Stomach (tissue), 4 donors: Measurements from ENCODE around the gene SRF.

Source experiments
- EP300 ChIP-seq: sonication (generic); formaldehyde crosslinking; IDR thresholded peaks from one replicate; pipeline ENCODE4 v1.6.1; 2017; ENCODE audit warnings: antibody characterized with exemption
- POLR2AphosphoS5 ChIP-seq, 3 donors: sonication (generic); formaldehyde crosslinking; IDR thresholded peaks; one replicate each; pipeline ENCODE4 v1.6.1; 2016; ENCODE audit warnings: antibody characterized with exemption in 3 of 3
- TF ChIP-seq, protein P1 (sequence below), 7 experiments: fragments of 450-650 bp in 4 of 7; fragments of 200-600 bp in 3 of 7; sonication (generic) in 3 of 7; IDR thresholded peaks; one replicate each; pipeline ENCODE4 v1.5.1; 2016 to 2019; ENCODE audit warnings: antibody characterized with exemption in 7 of 7, control low read depth in 2 of 7, mild to moderate bottlenecking in 1 of 7

GRCh38 chr6:43220439-43220951, 49.4 kb downstream of the SRF start:
- TF ChIP-seq, protein P1, sequence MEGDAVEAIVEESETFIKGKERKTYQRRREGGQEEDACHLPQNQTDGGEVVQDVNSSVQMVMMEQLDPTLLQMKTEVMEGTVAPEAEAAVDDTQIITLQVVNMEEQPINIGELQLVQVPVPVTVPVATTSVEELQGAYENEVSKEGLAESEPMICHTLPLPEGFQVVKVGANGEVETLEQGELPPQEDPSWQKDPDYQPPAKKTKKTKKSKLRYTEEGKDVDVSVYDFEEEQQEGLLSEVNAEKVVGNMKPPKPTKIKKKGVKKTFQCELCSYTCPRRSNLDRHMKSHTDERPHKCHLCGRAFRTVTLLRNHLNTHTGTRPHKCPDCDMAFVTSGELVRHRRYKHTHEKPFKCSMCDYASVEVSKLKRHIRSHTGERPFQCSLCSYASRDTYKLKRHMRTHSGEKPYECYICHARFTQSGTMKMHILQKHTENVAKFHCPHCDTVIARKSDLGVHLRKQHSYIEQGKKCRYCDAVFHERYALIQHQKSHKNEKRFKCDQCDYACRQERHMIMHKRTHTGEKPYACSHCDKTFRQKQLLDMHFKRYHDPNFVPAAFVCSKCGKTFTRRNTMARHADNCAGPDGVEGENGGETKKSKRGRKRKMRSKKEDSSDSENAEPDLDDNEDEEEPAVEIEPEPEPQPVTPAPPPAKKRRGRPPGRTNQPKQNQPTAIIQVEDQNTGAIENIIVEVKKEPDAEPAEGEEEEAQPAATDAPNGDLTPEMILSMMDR (IDR thresholded peaks at IDR 0.05), result no peak
- no peak for TF ChIP-seq EP300
- TF ChIP-seq POLR2AphosphoS5 (IDR thresholded peaks at IDR 0.05), result no peak
